Measurements from ENCODE around the gene GPR55.
"Not testable (repeated sequence)": the region's sequence is repeated elsewhere in the genome, so short reads cannot be mapped to it uniquely, and the experiment has no call there.

The GPR55 gene, protein sequence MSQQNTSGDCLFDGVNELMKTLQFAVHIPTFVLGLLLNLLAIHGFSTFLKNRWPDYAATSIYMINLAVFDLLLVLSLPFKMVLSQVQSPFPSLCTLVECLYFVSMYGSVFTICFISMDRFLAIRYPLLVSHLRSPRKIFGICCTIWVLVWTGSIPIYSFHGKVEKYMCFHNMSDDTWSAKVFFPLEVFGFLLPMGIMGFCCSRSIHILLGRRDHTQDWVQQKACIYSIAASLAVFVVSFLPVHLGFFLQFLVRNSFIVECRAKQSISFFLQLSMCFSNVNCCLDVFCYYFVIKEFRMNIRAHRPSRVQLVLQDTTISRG

GRCh38 chr2:230924470-230925341 is at the start of gene GPR55:
TSS of gene GPR55 (minus strand) at chr2:230925242. CDS start at chr2:230910962, 14,280 bp downstream.
- DNase-seq, result no peak

- DNase-seq, result no peak
Observed at GRCh38 chr2:230974096-230974913, 49.3 kb upstream of the GPR55 start.

DNA sequence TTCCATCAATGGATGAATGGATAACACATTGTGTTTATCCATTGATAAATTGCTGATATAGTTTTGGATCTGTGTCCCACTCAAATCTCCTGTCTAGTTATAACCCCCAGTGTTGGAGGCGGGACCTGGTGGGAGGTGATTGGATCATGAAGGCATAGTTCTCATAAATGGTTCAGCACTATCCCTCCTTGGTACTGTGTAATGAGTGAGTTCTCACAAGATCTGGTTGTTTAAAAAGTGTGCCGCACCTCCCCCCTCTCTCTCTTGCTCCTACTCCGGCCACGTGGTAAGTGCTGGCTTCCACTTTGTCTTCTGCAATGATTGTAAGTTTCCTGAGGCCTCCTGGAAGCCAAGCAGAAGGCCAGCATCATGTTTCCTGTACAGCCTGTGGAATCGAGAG is 47.0 kb upstream of the GPR55 start:
- DNase-seq, result no peak

- no peak for DNase-seq
Observed at GRCh38 chr2:230969659-230970015, 44.6 kb upstream of the GPR55 start.

DNA sequence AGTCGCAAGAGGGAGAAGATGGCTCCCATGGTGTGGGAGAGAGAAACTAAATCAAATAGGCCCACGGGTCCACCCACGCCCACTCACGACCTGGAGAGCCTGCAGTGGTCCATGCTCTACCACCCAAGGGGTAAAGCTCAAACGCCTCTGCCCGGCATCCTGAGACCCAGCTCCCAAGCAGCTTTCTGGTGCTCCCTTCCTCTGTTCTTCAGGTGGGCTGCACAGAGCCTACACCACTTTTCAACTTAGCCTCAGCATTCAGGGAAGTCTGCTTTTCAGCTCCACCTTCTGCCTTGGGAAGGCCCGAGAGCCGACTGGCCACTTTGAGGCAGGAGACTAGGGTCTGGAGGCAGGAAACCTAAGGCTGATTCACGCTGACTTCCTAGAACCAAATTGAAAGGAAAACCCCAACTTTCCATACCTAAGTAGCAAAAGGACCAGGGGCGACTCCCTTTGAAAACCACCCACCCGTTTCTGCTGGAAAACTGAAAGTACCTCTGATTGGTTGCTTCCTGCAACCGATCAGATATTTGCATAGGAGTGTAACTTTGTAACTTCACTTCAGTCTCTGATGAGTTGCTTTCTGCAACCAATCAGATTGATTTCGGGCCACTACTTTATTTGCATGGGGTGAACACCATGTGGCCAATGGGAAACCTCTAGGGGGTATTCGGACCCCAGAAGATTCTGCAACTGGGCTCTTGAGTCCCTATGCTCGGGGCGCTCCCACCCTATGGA is 44.0 kb upstream of the GPR55 start:
- DNase-seq, result no peak

DNA sequence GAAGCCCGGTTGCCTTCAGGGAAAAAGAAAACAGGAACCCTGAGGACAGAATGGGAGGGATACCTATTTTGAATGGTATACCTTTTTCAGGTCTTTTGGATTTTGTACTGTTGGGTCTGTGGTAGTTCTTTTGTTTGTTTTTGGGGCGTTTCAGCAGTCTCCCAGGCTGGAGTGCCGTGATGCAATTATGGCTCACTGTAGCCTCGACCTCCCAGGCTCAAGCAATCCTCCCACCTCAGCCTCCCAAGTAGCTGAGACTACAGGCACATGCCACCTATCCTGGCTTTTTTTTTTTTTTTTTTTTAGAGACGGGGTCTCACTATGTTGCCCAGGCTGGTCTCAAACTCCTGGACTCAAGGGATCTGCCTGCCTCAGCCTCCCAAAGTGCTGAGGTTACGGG is 43.3 kb upstream of the GPR55 start:
- not testable (repeated sequence) for DNase-seq

DNA sequence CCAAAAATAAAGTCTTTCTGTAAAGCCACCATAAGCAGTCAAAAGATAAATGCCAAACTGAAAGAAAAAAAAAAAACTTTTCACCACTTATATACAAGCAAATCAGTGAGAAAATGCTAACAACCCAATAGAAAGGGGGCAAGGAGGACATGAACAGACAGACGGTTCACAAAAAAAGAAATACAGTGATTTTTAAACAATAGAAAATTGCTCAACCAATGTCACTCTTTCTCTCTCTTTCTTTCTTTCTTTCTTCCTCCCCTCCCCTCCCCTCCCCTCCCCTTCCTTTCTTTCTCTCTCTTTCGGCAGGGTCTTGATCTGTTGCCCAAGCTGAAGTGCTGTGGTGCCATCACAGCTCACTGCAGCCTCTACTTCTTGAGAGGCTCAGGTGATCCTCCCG is 42.1 kb upstream of the GPR55 start:
- no peak for DNase-seq

DNA sequence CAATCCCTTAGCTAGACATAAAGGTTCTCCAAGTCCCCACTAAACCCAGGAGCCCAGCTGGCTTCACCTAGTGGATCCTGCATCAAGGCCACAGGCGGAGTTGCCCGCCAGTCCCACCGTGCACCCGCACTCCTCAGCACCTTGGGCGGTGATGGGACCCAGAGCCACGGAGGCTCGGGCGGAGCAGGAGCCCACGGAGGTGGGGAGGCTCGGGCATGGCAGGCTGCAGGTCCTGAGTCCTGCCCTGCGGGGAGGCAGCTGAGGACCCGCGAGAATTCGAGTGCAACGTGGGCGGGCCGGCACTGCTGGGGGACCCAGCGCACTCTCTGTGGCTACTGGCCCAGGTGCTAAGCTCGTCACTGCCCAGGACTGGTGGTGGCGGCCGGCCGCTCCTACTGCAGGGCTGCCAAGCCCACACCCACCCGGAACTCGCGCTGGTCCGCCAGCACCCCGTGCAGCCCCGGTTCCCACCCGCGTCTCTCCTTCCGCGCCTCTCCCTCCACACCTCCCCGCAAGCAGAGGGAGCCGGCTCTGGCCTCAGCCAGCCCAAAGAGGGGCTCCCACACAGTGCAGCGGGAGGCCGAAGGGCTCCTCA is 39.2 kb upstream of the GPR55 start:
- no peak for DNase-seq

GRCh38 chr2:230961091-230961491 is 36.0 kb upstream of the GPR55 start:
- no peak for DNase-seq

GRCh38 chr2:230960026-230960425 is 35.0 kb upstream of the GPR55 start:
- DNase-seq, result no peak

DNA sequence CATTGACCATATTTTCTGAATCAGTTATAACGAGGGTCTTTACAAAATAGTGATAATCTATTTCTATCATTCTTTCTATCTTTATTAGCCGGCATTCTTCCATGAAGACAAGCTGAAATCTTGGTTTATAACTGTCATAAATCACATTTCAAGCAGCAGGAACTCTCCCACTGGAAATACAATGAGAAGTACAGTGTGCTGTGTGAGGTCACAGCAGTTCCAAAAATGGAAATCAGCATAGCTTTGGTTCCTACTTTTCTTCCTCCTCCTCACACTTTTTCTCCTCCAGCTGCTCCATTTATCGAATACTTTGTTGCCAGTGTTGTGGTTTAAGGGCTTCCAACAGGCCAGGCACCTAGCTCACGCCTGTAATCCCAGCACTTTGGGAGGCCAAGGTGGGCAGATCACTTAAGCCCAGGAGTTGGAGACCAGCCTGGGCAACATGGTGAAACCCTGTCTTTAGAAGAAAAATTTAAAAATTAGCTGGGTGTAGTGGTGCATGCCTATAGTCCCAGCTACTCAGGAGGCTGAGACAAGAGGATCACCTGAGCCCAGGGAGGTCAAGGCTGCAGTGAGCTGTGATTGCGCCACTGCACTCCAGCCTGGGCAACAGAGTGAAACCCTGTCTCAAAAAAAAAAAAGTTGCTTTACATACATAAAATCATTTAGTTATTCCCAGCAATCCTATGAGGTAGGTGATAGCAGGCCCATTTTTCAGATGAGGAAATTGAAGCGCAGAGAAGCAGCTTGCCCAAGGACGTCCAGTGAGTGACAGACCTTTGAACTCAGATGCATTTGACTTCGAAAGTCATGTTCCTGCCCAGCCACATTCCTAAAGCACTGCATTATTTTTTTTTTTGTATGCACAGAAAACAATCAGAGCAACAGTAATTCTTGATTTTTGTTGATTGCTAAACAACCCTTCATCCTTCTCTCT is 34.0 kb upstream of the GPR55 start:
- no peak for DNase-seq

GRCh38 chr2:230957756-230958391 is 32.8 kb upstream of the GPR55 start:
- DNase-seq, result no peak

- DNase-seq, result no peak
Observed at GRCh38 chr2:230956827-230957755, 32.0 kb upstream of the GPR55 start.

DNA sequence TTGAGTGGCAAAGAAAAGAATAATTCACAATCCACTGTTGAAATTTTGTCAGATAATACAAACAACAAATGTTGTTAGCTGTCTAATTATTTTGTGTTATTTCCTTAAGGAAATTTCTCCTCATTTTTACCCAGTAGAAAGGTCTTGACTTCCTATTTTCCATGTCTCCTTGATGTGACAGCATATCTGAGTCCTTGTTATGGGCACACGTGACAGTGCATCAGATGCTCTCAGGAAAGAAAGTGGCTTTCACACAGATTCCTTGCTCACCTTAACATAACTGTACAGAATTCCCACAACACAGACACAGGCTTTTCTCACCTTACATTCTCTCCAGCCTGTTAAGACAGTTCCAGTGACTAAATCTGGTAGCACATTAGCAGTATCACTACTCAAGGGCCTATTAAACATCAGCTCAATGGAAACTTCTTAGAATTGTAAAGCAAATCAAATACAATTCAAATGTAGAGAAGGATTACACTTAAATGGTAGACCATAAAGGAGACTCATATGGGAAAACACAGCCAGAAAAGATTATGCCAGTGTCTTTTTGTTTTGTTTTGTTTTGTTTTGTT is 30.2 kb upstream of the GPR55 start:
- DNase-seq, result no peak

GRCh38 chr2:230954746-230955145 is 29.7 kb upstream of the GPR55 start:
- no peak for DNase-seq

GRCh38 chr2:230953845-230954244 is 28.8 kb upstream of the GPR55 start:
- no peak for DNase-seq

GRCh38 chr2:230952226-230952956 is 27.3 kb upstream of the GPR55 start:
- DNase-seq, result no peak

- no peak for DNase-seq
Observed at GRCh38 chr2:230951396-230951795, 26.4 kb upstream of the GPR55 start.
